HepG2 (cell line): ENCODE measurements around the gene CAPN10. TPM values are rescaled to one million over a fixed set of nuclear protein-coding genes. Genes with fewer than 3 reads are reported as not detected.

Source experiments
- ATAC-seq: fragments of 200-7000 bp; cut with Tn5 transposase; 3 replicates; pipeline ENCODE4 v1.9.1; 2020; ENCODE audit warnings: mild to moderate bottlenecking, moderate library complexity
- BruUV-seq: library from RNA; stranded (reverse); fragments of 400-500 nt; replicated peaks from 2 replicates; lab custom pipeline; 2021; lab: Mats Ljungman, UMichigan
- CTCF ChIA-PET: fragments of 300-600 bp; formaldehyde crosslinking; extraction: SDS; loops from one replicate; lab custom pipeline; 2021; ENCODE audit warnings: low total read pairs, inconsistent platforms, low intra/inter-chr PET ratio; lab: Yijun Ruan, JAX
- POLR2A ChIA-PET: fragments of 350-600 bp; sonication (Branson Sonifier 250); formaldehyde crosslinking; loops from one replicate; lab custom pipeline; 2020; ENCODE audit warnings: antibody characterized with exemption, inconsistent platforms; lab: Yijun Ruan, JAX
- DNase-seq: peaks from one replicate; pipeline ENCODE4 v3.0.0-alpha.2; 2015; ENCODE audit warnings: low spot score
- FAIRE-seq: peaks from 3 replicates; lab custom pipeline; 2011; peaks lifted over from hg19 to GRCh38; lab: Jason Lieb, UNC
- H2AFZ ChIP-seq: one replicate; pipeline ENCODE4 v1.6.1; 2011; ENCODE audit warnings: low read length, inconsistent platforms
- H3K27ac ChIP-seq: fragments of 300-600 bp; 3 replicates; pipeline ENCODE4 v1.8.0; 2011; ENCODE audit warnings: mixed run types, mild to moderate bottlenecking, mixed read lengths, low read length, inconsistent platforms; ENCODE audit not compliant: insufficient read depth; ENCODE audit errors: extremely low read length
- H3K27me3 ChIP-seq, 2 experiments: fragments of 200-600 bp in 1 of 2; 2 replicates in 1 of 2; 3 replicates in 1 of 2; pipeline versions ENCODE4 v1.6.0 to v1.8.0; 2011; ENCODE audit warnings: low read length in 2 of 2, mild to moderate bottlenecking in 2 of 2, moderate library complexity in 2 of 2, inconsistent platforms in 1 of 2; ENCODE audit not compliant: insufficient read depth in 2 of 2, control insufficient read depth in 1 of 2
- H3K36me3 ChIP-seq, 2 experiments: fragments of 200-600 bp in 1 of 2; replicated peaks in 1 of 2; 2 replicates in 1 of 2; 3 replicates in 1 of 2; pipeline versions ENCODE4 v1.5.1 to v1.8.0; 2011; ENCODE audit warnings: low read length in 2 of 2, inconsistent platforms in 1 of 2; ENCODE audit not compliant: insufficient read depth in 2 of 2, control insufficient read depth in 1 of 2
- H3K4me1 ChIP-seq: 2 replicates; pipeline ENCODE4 v1.5.1; 2012; ENCODE audit warnings: low read length, inconsistent platforms; ENCODE audit not compliant: insufficient read depth
- H3K4me2 ChIP-seq: 2 replicates; pipeline ENCODE4 v1.6.0; 2011; ENCODE audit warnings: low read depth, low read length, inconsistent platforms
- H3K4me3 ChIP-seq, 3 experiments: fragments of 200-600 bp in 1 of 3; sonication (generic), shearing (Covaris generic) in 1 of 3; replicated peaks in 1 of 3; 2 replicates each; pipeline ENCODE4 v1.5.1; 2011 to 2016; ENCODE audit warnings: low read length in 3 of 3, inconsistent platforms in 2 of 3, low read depth in 2 of 3, mild to moderate bottlenecking in 2 of 3, control low read depth in 1 of 3, mixed read lengths in 1 of 3; ENCODE audit not compliant: insufficient read depth in 1 of 3
- H3K79me2 ChIP-seq: one replicate; pipeline ENCODE4 v1.6.1; 2011; ENCODE audit warnings: low read length, inconsistent platforms; ENCODE audit not compliant: insufficient read depth
- H3K9ac ChIP-seq: 2 replicates; pipeline ENCODE4 v1.6.0; 2011; ENCODE audit warnings: mild to moderate bottlenecking, low read depth, low read length, inconsistent platforms; ENCODE audit not compliant: insufficient read depth
- H3K9me3 ChIP-seq: 2 replicates; pipeline ENCODE4 v1.5.1; 2012; ENCODE audit warnings: mild to moderate bottlenecking, low read length
- H4K20me1 ChIP-seq: 2 replicates; pipeline ENCODE4 v1.6.0; 2011; ENCODE audit warnings: inconsistent platforms, mild to moderate bottlenecking, low read length, moderate library complexity; ENCODE audit not compliant: insufficient read depth
- DDIT3 ChIP-seq: sonication (generic); formaldehyde crosslinking; IDR thresholded peaks from 2 replicates; pipeline ENCODE4 v1.4.0; 2020; ENCODE audit warnings: mild to moderate bottlenecking, missing genetic modification reagents
- GTF2F1 ChIP-seq: fragments of 150-350 bp; IDR thresholded peaks from 2 replicates; pipeline ENCODE4 v1.6.1; 2014; ENCODE audit warnings: low read length
- KLF16 ChIP-seq, 2 experiments: sonication (generic) in 1 of 2; formaldehyde crosslinking in 1 of 2; IDR thresholded peaks; 2 replicates each; pipeline versions ENCODE4 v1.6.1 to v1.8.0; 2016 to 2023; ENCODE audit warnings: missing genetic modification reagents in 2 of 2, missing compliant biosample characterization in 1 of 2
- MTF2 ChIP-seq: sonication (generic); formaldehyde crosslinking; IDR thresholded peaks from 2 replicates; pipeline ENCODE4 v1.5.0; 2020; ENCODE audit warnings: missing genetic modification reagents, borderline replicate concordance
- PHF8 ChIP-seq: sonication (generic); formaldehyde crosslinking; IDR thresholded peaks from 2 replicates; pipeline ENCODE4 v1.5.0; 2020; ENCODE audit warnings: missing genetic modification reagents
- RFX3 ChIP-seq: IDR thresholded peaks from 2 replicates; pipeline ENCODE4 v1.6.1; 2016; ENCODE audit warnings: missing biosample characterization, missing genetic modification reagents
- RNF2 ChIP-seq: fragments of 450-650 bp; conservative IDR thresholded peaks from 2 replicates; pipeline ENCODE4 v1.6.1; 2016; ENCODE audit warnings: low read depth
- SETDB1 ChIP-seq: sonication (generic); formaldehyde crosslinking; IDR thresholded peaks from 2 replicates; pipeline ENCODE4 v1.5.1; 2020; ENCODE audit warnings: missing genetic modification reagents, mild to moderate bottlenecking, borderline replicate concordance
- SMC3 ChIP-seq: IDR thresholded peaks from 2 replicates; pipeline ENCODE4 v1.6.1; 2011; ENCODE audit warnings: low read length, improper control_type of control experiment
- TAF1 ChIP-seq: sonication (generic); formaldehyde crosslinking; IDR thresholded peaks from 2 replicates; pipeline ENCODE4 v1.4.0; 2020; ENCODE audit warnings: missing genetic modification reagents
- ZNF350 ChIP-seq: sonication (generic); formaldehyde crosslinking; IDR thresholded peaks from 2 replicates; pipeline ENCODE4 v1.4.0; 2020; ENCODE audit warnings: mild to moderate bottlenecking, low read depth, missing genetic modification reagents, borderline replicate concordance
- ZNF83 ChIP-seq: sonication (generic); formaldehyde crosslinking; IDR thresholded peaks from 2 replicates; pipeline ENCODE4 v1.4.0; 2020; ENCODE audit warnings: missing genetic modification reagents, mild to moderate bottlenecking, borderline replicate concordance
- ZSCAN31 ChIP-seq: sonication (generic); formaldehyde crosslinking; IDR thresholded peaks from 2 replicates; pipeline ENCODE4 v1.5.0; 2020; ENCODE audit warnings: low read depth, mild to moderate bottlenecking, missing genetic modification reagents
- ZSCAN9 ChIP-seq: IDR thresholded peaks from 2 replicates; pipeline ENCODE4 v1.6.1; 2016; ENCODE audit warnings: borderline replicate concordance
- WGBS: methylation state at CpG from one replicate; pipeline ENCODE4 v1.1.6; 2017; ENCODE audit warnings: low lambda C conversion rate; 5-methylcytosine and 5-hydroxymethylcytosine counted together
- in situ Hi-C: cut with HindIII; loops from 2 replicates; pipeline ENCODE4 v1.10.0; 2017; ENCODE audit warnings: low pct_unique_long_range_greater_than_20kb; ENCODE audit not compliant: extremely low pct_ligation_motif_present
- intact Hi-C: fragments of 100-400 bp; cut with micrococcal nuclease; formaldehyde crosslinking; loops from one replicate; pipeline ENCODE4 v1.10.0; 2022; ENCODE audit not compliant: unreplicated experiment
- polyA plus RNA-seq, 8 experiments: library from polyadenylated mRNA; depleted of rRNA in 3 of 8; stranded (reverse) in 7 of 8; unstranded in 1 of 8; fragments of >200 nt; fragmentation: Illumina TruSeq in 4 of 8; extraction: Trizol in 4 of 8; gene quantifications; 2 replicates each; pipeline versions ENCODE4 v1.2.1 to v1.2.3, GENCODE V29; 2011 to 2016; ENCODE audit warnings: low read depth in 4 of 8, missing spikeins in 1 of 8, mixed read lengths in 1 of 8; ENCODE audit not compliant: insufficient read depth in 1 of 8
- total RNA-seq, 5 experiments: library from RNA; depleted of rRNA; stranded (reverse); fragments of >200 nt; fragmentation: Illumina TruSeq; extraction: Trizol; gene quantifications; 2 replicates each; pipeline ENCODE4 v1.2.3, GENCODE V29; 2016; ENCODE audit warnings: low read depth in 1 of 5
- TF ChIP-seq, protein P1 (sequence below): sonication (generic); formaldehyde crosslinking; IDR thresholded peaks from 2 replicates; pipeline ENCODE4 v1.5.0; 2020; ENCODE audit warnings: missing genetic modification reagents

Gene CAPN10
- total and polyA plus RNA-seq, 2 of the 13 experiments (the other 11 are each of a cell fraction or from before 2014, with no cell fraction given): 27.6 to 32.4 TPM

DNA sequence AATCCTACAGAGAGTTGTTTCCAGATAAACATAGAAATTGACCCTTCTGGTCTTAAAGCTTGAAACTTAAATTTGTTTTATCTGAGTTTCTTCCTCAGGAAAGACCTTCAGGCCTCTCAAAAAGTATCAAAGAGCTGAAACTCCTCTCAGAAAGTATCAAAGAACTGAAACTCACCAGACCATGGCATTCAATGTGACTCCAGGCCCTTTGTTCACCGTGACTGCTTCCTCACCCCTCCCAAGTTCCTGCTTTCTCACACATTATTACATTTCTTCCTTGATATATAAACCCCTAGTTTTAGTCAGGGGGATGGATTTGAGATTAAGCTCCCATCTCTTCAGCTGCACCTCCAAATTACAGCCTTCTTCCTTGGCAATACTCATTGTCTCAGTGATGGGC lies 34.7 kb upstream of the CAPN10 start:
- ATAC-seq (no peak), DNase-seq (no peak)
- intact Hi-C loops: no loop called here
- BruUV-seq: no TSS peak
- Histone ChIP-seq H3K9me3 (no peaks in the 10 kb centered on the region), H3K9ac (no peak overlapping the region), H3K36me3 (peaks cover 17 to 41% of the 10 kb centered on the region in 2 experiments), H3K4me1 (peaks cover 25% of the 10 kb centered on the region), H2AFZ (no peak overlapping the region), H3K27ac (no peak overlapping the region), H3K27me3 (no peaks in the 10 kb centered on the region), H3K79me2 (peaks cover 11% of the 10 kb centered on the region)
- ChIA-PET POLR2A (no interaction called here), CTCF (no interaction called here)
- 74% methylated on average over 1 of the region's 1 CpG for WGBS
- in situ Hi-C loops: loop anchor here (25.0 kb wide), 1 partner anchor 660 kb away; no protein-coding TSS in a partner anchor
- no peak for TF ChIP-seq GTF2F1
- no peak for TF ChIP-seq ZSCAN9 (CRISPR knock-in tag)
- TF ChIP-seq, protein P1, sequence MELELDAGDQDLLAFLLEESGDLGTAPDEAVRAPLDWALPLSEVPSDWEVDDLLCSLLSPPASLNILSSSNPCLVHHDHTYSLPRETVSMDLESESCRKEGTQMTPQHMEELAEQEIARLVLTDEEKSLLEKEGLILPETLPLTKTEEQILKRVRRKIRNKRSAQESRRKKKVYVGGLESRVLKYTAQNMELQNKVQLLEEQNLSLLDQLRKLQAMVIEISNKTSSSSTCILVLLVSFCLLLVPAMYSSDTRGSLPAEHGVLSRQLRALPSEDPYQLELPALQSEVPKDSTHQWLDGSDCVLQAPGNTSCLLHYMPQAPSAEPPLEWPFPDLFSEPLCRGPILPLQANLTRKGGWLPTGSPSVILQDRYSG: no peak
- TF ChIP-seq, all 625 proteins: peak for 0
- H3K4me3 ChIP-seq: no peak overlapping the region
- no peak for FAIRE-seq
- H4K20me1 ChIP-seq: no peaks in the 10 kb centered on the region
- H3K4me2 ChIP-seq: no peak overlapping the region

DNA sequence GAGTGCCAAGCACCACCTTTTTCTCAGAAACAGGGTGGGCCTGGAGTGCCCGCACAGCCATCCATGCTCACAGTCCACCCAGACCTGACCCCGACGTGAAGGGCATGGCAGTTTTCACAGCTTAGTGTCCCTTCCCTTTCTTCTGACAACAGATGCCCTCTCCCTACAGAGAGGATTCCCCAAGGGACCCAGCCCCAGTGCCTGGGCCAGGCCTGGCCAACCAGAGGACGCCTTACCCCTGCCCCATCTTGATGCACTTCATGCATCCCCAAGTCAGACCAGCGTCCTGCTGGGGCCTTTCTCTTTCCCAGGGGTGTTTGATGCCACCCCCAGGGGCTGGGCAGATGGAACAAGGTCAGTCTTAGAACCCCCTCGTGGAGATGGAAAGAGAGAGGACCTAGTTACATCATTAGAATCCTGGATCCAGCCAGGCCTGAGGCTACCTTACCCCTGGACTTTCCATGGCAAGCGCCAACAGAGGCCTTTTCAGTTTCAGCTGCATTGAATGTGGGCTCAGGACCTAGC lies 32.5 kb upstream of the CAPN10 start:
- H3K9me3 ChIP-seq: no peaks in the 10 kb centered on the region
- WGBS: 96% methylated on average over 7 of the region's 7 CpGs
- BruUV-seq: no TSS peak
- TF ChIP-seq ZSCAN31 (CRISPR knock-in tag) (no peak), RNF2 (no peak), PHF8 (CRISPR knock-in tag) (no peak), ZNF350 (CRISPR knock-in tag) (no peak), DDIT3 (CRISPR knock-in tag) (no peak), KLF16 (CRISPR knock-in tag; IDR thresholded peaks at IDR 0.05) (no peak), ZNF83 (no peak), RFX3 (CRISPR knock-in tag) (no peak), TAF1 (CRISPR knock-in tag) (no peak), MTF2 (CRISPR knock-in tag) (no peak), SETDB1 (CRISPR knock-in tag) (no peak), SMC3 (no peak)
- no peak overlapping the region for H3K9ac ChIP-seq
- H3K4me1 ChIP-seq: peaks cover 33% of the 10 kb centered on the region
- H3K27ac ChIP-seq: no peak overlapping the region
- intact Hi-C loops: no loop called here
- H4K20me1 ChIP-seq: no peaks in the 10 kb centered on the region
- ChIA-PET POLR2A (interaction anchor here (2.3 kb wide), 1 partner anchor 11 kb away, joined by 6 read pairs; no protein-coding TSS in a partner anchor), CTCF (no interaction called here)
- no peak overlapping the region for H3K4me2 ChIP-seq
- in situ Hi-C loops: loop anchor here (25.0 kb wide), 1 partner anchor 658 kb away; no protein-coding TSS in a partner anchor
- DNase-seq (no peak), FAIRE-seq (no peak), ATAC-seq (no peak)
- H3K27me3 ChIP-seq: no peaks in the 10 kb centered on the region
- H3K36me3 ChIP-seq: peaks cover 18 to 45% of the 10 kb centered on the region in 2 experiments
- peaks cover 17% of the 10 kb centered on the region for H3K79me2 ChIP-seq
- no peak overlapping the region for H2AFZ ChIP-seq
- no peak overlapping the region for H3K4me3 ChIP-seq
